ENCODE results near the gene ARHGDIG. TPM values are rescaled to one million over a fixed set of nuclear protein-coding genes. Genes with fewer than 3 reads are reported as not detected.

Gene ARHGDIG
- total RNA-seq, 1 donor from 2014 or later, result not detected

DNA sequence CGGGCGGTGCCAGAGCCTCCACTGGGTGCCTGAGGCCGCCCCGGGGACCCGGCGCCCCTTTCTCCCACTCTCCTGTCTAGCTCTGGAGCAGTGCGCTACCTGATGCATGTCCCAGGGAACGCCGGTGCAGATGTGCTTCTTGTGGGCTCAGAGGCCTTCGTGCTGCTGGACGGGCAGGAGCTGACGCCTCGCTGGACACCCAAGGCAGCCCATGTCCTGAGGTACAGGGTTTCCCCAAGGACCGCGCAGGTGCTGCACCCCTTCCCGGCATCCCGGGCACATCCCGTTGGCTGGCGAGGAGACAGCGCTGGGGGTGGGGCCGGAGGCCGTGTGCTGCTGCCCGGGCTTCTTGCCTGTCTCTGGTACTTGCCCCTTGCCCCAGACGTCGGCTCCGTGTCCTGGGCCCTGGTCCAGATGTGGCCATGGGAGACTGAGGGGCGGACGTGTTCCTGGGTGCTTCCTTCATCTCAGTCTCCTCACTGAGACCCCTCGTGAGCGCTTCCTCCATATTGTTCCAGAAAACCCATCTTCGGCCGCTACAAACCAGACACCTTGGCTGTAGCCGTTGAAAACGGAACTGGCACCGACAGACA is 17.1 kb upstream of the ARHGDIG start:
- peaks cover 4% of the 10 kb centered on the region for H3K27me3 Mint-ChIP-seq (ENCODE audit: unreplicated experiment)
- H3K9me3 Mint-ChIP-seq (ENCODE audit: unreplicated experiment), result no peaks in the 10 kb centered on the region
- no peak overlapping the region for H3K4me3 Mint-ChIP-seq (ENCODE audit: unreplicated experiment)
- H3K4me1 Mint-ChIP-seq (ENCODE audit: unreplicated experiment), result no peaks in the 10 kb centered on the region
- DNase-seq (ENCODE audit: low spot score), result no peak
- peaks cover 20% of the 10 kb centered on the region for H3K36me3 Mint-ChIP-seq (ENCODE audit: low read depth, unreplicated experiment)
- TF ChIP-seq, protein P1, sequence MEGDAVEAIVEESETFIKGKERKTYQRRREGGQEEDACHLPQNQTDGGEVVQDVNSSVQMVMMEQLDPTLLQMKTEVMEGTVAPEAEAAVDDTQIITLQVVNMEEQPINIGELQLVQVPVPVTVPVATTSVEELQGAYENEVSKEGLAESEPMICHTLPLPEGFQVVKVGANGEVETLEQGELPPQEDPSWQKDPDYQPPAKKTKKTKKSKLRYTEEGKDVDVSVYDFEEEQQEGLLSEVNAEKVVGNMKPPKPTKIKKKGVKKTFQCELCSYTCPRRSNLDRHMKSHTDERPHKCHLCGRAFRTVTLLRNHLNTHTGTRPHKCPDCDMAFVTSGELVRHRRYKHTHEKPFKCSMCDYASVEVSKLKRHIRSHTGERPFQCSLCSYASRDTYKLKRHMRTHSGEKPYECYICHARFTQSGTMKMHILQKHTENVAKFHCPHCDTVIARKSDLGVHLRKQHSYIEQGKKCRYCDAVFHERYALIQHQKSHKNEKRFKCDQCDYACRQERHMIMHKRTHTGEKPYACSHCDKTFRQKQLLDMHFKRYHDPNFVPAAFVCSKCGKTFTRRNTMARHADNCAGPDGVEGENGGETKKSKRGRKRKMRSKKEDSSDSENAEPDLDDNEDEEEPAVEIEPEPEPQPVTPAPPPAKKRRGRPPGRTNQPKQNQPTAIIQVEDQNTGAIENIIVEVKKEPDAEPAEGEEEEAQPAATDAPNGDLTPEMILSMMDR (IDR thresholded peaks at IDR 0.05; ENCODE audit: unreplicated experiment), result no peak
- H3K27ac Mint-ChIP-seq (ENCODE audit: unreplicated experiment), result no peak overlapping the region

DNA sequence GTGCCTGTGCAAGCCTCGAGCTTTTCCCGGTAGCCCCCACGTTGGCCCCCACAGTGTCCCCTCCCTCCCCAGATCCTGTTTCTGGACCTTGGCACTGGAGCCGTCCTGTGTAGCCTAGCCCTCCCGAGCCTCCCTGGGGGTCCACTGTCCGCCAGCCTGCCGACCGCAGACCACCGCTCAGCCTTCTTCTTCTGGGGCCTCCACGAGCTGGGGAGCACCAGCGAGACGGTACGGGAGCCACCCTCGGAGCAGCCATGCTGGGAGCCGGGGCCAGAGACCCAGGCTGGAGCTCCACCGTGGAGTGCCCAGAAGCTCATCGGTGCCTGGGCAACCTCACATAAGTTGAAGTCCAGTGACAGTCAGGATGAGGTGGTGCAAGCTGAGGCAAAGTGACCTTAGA is 16.4 kb upstream of the ARHGDIG start:
- DNase-seq (ENCODE audit: low spot score), result no peak
- peaks cover 20% of the 10 kb centered on the region for H3K36me3 Mint-ChIP-seq (ENCODE audit: low read depth, unreplicated experiment)
- TF ChIP-seq, protein P1 (IDR thresholded peaks at IDR 0.05; ENCODE audit: unreplicated experiment), result no peak
- no peaks in the 10 kb centered on the region for H3K4me1 Mint-ChIP-seq (ENCODE audit: unreplicated experiment)
- peaks cover 4% of the 10 kb centered on the region for H3K27me3 Mint-ChIP-seq (ENCODE audit: unreplicated experiment)
- H3K4me3 Mint-ChIP-seq (ENCODE audit: unreplicated experiment), result no peak overlapping the region
- H3K9me3 Mint-ChIP-seq (ENCODE audit: unreplicated experiment), result no peaks in the 10 kb centered on the region
- H3K27ac Mint-ChIP-seq (ENCODE audit: unreplicated experiment), result no peak overlapping the region

DNA sequence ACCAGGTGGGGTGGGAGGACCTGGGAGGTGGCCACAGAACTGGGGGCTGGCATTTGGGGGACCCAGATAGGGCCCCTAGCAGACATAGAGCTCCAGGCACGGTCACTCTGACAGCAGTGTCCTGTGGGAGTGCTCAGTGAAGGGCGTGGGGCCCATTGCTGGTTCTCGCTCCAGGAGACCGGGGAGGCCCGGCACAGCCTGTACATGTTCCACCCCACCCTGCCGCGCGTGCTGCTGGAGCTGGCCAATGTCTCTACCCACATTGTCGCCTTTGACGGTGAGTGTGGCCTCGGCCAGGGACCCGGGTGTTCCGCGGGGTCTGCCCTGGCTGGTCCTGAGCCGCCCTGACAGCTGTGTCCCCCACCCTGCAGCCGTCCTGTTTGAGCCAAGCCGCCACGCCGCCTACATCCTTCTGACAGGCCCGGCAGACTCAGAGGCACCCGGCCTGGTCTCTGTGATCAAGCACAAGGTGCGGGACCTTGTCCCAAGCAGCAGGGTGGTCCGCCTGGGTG is 15.9 kb upstream of the ARHGDIG start:
- H3K4me3 Mint-ChIP-seq (ENCODE audit: unreplicated experiment), result no peak overlapping the region
- H3K27me3 Mint-ChIP-seq (ENCODE audit: unreplicated experiment), result peaks cover 4% of the 10 kb centered on the region
- H3K27ac Mint-ChIP-seq (ENCODE audit: unreplicated experiment), result no peak overlapping the region
- no peak for DNase-seq (ENCODE audit: low spot score)
- no peaks in the 10 kb centered on the region for H3K4me1 Mint-ChIP-seq (ENCODE audit: unreplicated experiment)
- H3K36me3 Mint-ChIP-seq (ENCODE audit: low read depth, unreplicated experiment), result peaks cover 20% of the 10 kb centered on the region
- TF ChIP-seq, protein P1 (IDR thresholded peaks at IDR 0.05; ENCODE audit: unreplicated experiment), result no peak
- H3K9me3 Mint-ChIP-seq (ENCODE audit: unreplicated experiment), result no peaks in the 10 kb centered on the region

DNA sequence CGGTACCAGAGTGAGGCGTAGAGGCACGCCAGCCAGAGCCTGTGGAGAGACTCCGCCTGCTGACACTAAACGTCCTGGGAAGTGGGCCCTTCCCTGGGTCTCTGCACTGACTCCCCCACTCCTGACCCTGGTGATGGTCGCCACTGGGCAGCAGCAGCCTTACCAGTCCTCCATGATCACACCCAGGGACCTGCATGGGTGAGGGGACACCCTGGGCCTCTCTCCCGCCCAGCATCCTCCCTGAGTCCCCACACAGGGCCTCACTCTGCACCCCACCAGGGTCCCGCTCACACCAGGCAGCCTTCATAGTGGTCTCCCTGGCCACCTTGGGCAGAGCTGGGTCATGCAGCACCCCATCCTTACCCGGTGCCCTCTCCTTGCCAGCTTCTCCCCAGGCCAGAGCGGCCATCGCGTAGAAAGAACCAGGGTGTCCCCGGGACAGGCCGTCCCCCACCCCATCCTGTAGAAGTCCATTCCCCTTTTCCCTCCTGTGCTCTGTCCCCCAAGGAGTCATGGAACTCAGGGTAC is 15.3 kb upstream of the ARHGDIG start:
- TF ChIP-seq, protein P1 (IDR thresholded peaks at IDR 0.05; ENCODE audit: unreplicated experiment), result no peak
- peaks cover 6% of the 10 kb centered on the region for H3K27me3 Mint-ChIP-seq (ENCODE audit: unreplicated experiment)
- H3K27ac Mint-ChIP-seq (ENCODE audit: unreplicated experiment), result no peak overlapping the region
- peaks cover 20% of the 10 kb centered on the region for H3K36me3 Mint-ChIP-seq (ENCODE audit: low read depth, unreplicated experiment)
- no peaks in the 10 kb centered on the region for H3K4me1 Mint-ChIP-seq (ENCODE audit: unreplicated experiment)
- H3K9me3 Mint-ChIP-seq (ENCODE audit: unreplicated experiment), result no peaks in the 10 kb centered on the region
- DNase-seq (ENCODE audit: low spot score), result no peak
- H3K4me3 Mint-ChIP-seq (ENCODE audit: unreplicated experiment), result no peak overlapping the region

DNA sequence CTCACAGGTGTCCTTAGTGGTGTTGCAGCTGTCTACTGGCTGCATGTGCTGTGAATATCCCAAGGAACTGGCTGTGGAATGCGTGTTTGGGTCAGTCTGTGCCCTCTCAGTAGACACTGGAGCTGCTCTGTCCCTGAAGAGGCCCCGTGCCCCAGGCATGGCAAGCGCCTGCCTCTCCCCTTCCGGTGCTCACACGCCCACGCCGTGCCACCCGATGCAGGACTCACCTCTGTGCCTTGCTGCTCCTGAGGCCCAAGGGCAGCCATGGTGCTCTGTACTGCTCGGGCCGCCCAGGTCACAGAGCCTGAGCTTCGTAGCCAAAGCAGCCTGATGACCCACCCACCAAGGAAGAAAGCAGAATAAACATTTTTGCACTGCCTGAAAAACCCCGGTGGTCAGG is 14.7 kb upstream of the ARHGDIG start:
- H3K4me3 Mint-ChIP-seq (ENCODE audit: unreplicated experiment), result no peak overlapping the region
- peaks cover 16% of the 10 kb centered on the region for H3K36me3 Mint-ChIP-seq (ENCODE audit: low read depth, unreplicated experiment)
- TF ChIP-seq, protein P1 (IDR thresholded peaks at IDR 0.05; ENCODE audit: unreplicated experiment), result no peak
- H3K27me3 Mint-ChIP-seq (ENCODE audit: unreplicated experiment), result peaks cover 6% of the 10 kb centered on the region
- H3K27ac Mint-ChIP-seq (ENCODE audit: unreplicated experiment), result no peak overlapping the region
- no peaks in the 10 kb centered on the region for H3K9me3 Mint-ChIP-seq (ENCODE audit: unreplicated experiment)
- no peak for DNase-seq (ENCODE audit: low spot score)
- no peaks in the 10 kb centered on the region for H3K4me1 Mint-ChIP-seq (ENCODE audit: unreplicated experiment)
